HG02970 (cell line): ENCODE measurements around the gene FASN.

Experiments used
- ATAC-seq: cut with Tn5 transposase; IDR thresholded peaks from one replicate; pipeline ENCODE4 v1.9.1; 2021; ENCODE audit warnings: mild to moderate bottlenecking, moderate library complexity, moderate number of reproducible peaks; ENCODE audit not compliant: unreplicated experiment, low FRiP score

The FASN gene

GRCh38 chr17:82078433-82078832 lies 19.6 kb downstream of the FASN start:
- ATAC-seq, result no peak

GRCh38 chr17:82077617-82078358 lies 20.2 kb downstream of the FASN start:
- ATAC-seq, result no peak

DNA sequence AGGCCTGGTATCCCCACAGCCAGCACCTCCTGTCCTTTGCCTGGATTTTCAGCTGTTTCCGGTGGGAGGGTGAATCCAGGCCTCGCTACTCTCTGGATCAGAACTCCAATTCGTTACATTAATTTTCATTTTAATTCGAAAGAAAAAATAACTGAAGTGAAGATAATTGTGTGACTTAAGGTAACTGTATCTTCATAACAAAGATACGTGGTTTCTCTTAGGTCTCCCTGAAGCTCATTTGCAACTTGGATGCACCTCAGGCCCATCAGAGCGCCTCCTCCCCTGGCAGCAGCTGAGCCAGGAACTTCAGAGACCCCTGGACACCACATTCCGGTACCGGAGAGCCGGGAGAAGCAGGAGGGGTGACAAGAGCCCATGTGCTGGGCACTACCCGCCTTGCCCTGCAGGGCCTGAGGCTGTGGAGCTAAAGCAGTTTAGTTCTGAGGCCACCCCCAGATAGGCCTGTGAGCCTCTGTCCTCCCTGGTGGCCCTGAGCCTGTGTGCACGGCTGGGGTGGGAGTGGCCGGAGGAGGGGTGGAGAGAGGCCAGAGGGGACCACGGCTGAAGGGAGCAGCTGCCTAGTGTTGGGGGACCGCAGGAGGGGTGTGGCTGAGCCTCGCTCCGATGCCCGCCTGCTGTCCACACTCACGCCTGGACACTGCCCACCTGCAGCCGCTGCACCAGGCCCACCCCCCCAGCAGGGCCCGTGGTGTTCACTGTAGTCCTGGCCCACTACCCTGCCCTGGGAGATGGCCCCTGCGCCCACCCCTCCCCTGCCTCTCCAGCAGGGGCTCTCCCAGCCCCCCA lies 21.0 kb downstream of the FASN start:
- ATAC-seq, result no peak

DNA sequence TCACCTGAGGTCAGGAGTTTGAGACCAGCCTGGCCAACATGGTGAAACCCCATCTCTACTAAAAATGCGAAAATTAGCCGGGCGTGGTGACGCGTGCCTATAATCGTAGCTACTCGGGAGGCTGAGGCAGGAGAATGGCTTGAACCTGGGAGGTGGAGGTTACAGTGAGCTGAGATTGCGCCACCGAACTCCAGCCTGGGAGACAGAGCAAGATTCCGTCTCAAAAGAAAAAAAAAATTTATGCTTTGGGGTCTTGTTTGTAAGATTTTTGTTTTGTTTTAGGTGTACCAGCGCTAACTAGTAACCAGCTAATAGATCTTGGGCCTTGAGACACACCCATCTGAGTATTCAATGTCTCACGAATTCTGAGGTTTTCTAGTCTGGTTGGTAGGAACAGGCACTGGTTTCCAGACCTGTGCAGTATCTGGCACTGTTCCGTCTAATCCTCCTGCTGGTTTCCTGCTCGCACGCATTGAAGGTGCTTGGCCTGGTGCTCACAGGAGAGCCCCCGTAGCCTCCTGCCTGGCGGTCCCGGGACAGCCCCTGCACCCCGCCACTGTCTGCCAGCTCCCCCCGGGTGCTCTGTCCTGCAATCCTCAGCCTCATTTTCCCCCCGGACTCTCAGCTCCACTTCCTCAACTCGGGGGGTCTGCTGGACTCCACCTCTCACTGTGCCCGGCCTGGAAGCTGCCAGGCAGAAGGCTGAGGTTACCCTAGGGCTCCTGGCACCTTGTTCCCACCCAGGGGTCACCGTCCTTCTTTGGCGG lies 21.8 kb downstream of the FASN start:
- no peak for ATAC-seq

DNA sequence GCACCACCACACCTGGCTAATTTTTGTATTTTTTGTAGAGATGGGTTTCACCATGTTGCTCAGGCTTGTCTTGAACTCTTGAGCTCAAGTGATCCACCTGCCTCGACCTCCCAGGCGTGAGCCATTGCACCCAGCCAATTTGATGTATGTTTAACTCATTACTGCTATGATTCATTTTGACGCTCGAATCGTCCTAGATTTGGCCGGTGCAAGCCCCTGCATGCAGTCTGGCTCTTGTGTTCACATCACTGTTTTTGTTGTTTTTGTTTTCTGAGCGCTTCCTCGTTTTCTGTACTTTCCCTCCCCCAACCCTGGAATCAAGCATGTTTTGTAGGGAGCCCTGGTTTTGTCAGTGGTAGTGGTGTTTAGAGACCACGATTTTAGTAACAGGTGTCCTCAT lies 24.6 kb downstream of the FASN start:
- no peak for ATAC-seq

- ATAC-seq, result no peak
Measured at GRCh38 chr17:82072827-82073226, 25.2 kb downstream of the FASN start.

DNA sequence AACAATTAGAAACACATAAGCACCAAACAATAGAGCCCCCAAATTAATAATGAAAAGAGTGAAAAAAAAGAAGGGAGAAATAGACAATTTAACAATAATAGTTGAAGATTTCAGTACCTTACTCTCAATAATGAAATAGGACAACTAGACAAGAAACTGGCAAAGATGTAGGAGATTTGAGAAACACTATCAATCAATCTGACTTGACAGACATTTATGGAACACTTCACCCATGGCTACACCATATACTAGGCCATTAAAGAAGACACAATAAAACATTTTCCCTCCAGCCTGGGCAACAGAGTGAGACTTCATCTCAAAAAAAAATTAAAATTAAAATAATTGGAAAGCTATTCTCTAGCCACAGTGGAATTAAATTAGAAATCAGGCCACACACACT lies 27.4 kb downstream of the FASN start:
- ATAC-seq, result no peak

DNA sequence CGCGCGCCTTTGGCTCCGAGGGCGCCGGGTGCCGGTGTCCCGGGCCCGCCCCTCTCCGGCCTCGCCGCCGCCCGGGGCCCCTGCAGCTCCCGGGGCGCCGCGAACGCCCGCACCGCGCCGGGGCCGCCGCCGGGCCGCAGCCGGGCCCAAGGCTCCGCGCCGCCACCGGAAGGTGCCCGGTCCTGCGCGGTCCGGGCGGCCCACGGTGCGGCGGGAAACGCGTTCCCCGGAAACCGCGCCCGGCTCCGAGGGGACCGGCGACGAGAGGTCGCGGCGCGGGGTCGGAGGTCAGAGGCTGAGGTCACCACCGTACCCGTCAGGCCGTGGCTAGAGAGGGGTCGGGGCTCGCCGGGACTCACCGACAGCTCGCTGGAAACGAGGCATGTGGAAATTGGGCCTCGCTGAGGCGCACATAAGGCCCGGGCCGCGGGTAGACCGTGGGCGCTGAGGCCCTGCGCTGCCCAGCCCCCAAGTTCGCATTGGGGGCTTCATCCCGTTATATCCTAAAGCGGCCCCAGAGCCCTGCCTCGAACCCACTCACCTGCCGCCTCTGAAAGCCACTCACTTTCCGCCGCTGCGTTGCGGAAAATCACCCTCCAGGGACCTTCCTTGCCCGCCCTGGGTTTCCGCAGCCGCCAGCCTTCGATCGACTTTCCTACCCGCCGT lies 32.3 kb downstream of the FASN start, which contains the start of gene DUS1L:
DUS1L (minus strand) TSS at position 167 of the 666 bp plus-strand sequence. CDS start 745 bp downstream, outside the sequence.
- peak; percentile 59 for ATAC-seq

DNA sequence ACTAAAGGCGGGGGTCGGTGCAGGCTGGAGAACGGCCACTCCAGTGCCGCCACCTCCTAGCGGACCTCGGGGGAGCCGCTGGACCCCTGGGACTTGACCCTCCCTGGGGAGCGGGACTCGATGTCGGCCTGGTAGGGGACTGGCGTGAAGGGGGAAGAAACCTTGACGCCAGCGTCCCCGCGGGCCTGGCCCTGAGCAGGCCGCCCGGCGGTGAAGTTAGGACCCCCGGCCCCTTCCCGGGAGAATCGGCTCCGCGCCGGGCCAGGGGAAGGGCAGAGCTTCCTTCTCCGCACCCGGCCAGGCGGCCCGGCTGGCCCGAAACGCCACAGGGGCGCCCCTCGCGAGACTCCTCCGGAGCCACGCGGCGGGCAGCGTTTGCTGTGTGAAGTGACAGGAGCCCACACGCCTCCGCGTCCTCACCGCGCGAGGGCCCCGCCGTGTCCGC lies 32.8 kb downstream of the FASN start:
- peak; percentile 24 for ATAC-seq

- no peak for ATAC-seq
Measured at GRCh38 chr17:82064433-82065192, 33.4 kb downstream of the FASN start.

DNA sequence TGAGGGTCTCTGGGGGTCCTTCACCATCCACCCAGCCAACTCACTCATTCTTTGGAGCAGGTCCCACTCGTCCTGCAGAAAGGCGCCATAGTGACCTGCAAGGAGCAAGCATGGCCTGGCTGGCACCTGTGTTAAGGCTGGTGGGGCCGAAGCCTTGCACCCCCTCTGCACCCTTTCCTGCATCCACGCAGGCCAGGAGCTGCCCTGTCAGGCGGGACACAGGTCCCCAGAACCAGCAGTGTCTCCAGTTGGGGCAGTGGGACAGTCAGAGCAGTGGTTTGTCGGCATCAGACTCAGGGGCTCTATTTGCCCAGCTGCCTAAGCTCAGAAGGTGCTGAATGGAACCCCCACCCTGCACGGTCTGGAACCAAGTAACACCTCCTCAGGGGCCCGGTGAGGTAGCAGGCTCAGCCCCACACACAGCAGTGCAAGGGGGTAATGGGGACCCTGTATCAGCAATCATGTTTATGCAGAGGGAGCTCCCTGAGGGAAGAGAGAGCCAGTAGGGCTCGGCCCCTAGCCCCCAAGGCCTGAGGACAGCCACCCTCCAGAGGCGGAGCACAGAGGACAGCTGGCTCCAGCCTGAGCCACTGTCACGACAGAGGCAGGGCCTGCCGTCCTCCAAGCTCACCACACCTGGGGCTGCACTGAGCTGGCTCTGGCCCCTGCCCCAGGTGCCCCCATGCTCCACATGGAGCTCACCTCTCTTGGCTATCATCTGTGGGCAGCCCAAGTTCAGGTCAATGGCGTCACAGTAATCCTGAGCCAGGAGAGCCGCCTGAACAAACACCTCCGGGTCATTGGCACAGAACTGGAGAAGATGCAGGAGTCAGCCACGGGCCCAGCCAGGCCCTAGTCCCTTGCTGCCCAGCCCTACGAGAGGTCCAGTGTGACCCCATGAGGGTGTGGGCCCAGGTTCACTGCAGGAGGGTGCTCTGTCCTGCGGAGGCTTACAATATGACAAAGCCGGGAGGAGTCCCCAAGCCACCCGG lies 34.3 kb downstream of the FASN start:
- no peak for ATAC-seq

- ATAC-seq, result no peak
Measured at GRCh38 chr17:82062984-82063368, 35.1 kb downstream of the FASN start.

- ATAC-seq, result no peak
Measured at GRCh38 chr17:82062076-82062983, 35.7 kb downstream of the FASN start.

GRCh38 chr17:82061047-82061925 lies 36.8 kb downstream of the FASN start:
- no peak for ATAC-seq

GRCh38 chr17:82060614-82061013 lies 37.4 kb downstream of the FASN start:
- no peak for ATAC-seq

GRCh38 chr17:82060001-82060380 lies 38.0 kb downstream of the FASN start:
- no peak for ATAC-seq
